Measurements from ENCODE around the gene CCDC61.

CCDC61 gene

DNA sequence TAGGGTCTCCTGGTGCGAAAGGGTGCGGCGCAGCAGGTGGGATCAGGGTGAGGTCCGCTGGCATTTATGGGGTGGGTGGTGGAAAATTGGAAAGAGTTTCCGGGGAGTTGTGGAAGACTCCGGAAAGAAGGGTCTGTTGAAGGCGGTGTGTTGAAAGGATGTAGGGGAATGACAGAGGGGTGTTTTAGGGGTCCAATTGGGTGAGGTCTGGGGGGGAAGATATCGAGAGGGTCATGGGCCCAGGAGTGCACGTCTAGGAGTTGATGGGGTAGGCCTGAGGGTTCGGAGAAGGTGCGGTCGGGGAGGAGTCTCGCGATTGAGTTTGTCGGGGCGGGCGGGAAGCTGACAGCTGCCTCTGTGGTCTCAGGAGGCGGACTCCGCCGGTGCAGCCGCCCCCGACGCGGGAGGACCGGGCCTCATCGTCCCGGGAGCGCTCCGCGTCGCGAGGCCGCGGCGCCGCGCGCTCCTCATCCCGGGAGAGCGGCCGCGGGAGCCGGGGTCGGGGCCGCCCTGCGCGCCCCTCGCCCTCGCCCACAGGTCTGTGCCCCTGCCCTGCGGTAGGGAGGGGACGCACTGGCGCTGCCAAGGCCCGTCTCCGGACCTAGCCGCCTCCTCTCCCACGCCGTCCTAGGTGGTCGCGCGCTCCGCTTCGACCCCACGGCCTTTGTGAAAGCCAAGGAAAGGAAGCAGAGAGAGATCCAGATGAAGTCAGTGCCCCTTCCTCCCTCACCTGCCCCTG lies 20.6 kb downstream of the CCDC61 start:
- no peak for DNase-seq (ENCODE audit: low read depth)

DNA sequence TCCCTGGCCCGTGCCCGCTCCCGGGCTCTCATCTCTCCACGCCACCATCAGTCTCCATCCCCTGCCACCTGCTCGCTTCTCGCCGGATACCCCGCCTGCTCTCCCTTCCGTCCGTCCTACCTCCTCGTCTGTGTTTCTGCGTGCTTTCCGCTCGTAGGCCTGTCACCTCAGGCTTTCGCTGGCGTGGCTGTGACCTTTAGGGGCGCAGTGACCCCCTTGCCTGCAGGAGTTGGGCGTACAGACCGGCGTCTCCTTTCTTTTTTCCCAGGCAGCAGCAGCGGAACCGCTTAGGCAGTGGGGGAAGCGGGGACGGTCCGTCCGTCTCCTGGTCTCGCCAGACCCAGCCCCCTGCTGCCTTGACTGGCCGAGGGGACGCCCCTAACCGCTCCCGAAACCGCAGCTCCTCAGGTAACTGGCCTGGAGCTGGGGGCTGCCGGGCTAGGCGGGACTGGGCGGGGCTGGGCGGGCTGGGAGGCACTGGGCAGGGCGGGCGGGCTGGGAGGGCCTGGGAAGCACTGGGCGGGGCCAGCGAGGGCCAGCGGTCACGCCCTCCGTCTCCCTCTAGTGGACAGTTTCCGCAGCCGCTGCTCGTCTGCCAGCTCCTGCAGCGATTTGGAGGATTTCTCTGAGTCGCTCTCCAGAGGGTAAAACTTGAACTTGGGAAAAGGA lies 21.3 kb downstream of the CCDC61 start:
- DNase-seq (ENCODE audit: low read depth): peak; percentile 71

GRCh38 chr19:46017095-46017429 lies 21.8 kb downstream of the CCDC61 start:
- DNase-seq (ENCODE audit: low read depth): no peak

DNA sequence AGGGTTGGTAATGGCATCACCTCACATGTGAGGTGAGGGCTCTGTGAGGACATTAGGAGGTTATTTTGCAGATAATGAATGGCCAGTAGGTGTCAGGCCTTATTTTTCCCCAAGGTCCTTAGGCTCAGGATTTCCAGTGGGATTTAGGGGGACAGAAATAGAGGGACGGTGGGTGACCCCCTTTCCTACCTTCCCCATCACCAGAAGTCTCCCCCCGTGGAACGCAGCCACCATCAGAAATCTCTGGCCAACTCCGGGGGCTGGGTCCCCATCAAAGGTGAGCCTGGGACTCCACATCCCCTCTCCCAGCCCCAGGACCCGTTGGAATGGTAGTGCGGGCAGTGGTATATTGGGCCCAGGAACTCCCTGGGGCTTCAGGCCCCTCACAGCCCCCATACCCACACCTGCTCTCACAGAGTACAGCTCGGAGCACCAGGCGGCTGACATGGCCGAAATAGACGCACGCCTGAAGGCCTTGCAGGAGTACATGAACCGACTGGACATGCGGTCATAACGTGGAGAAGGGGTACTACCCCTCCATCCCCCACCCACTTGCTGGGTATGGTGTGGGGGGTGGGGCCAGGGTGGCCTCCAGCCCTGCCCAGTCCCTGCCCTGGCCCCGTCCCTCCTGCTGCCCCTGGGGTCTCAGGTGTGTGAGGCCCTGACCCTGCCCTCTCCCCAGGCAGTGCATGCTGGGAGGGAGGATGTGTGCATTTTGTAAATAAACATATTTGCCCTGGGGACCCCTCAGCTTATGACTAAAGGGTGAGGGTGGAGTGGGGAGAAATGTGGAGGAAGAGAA lies 22.8 kb downstream of the CCDC61 start:
- DNase-seq (ENCODE audit: low read depth): no peak

DNA sequence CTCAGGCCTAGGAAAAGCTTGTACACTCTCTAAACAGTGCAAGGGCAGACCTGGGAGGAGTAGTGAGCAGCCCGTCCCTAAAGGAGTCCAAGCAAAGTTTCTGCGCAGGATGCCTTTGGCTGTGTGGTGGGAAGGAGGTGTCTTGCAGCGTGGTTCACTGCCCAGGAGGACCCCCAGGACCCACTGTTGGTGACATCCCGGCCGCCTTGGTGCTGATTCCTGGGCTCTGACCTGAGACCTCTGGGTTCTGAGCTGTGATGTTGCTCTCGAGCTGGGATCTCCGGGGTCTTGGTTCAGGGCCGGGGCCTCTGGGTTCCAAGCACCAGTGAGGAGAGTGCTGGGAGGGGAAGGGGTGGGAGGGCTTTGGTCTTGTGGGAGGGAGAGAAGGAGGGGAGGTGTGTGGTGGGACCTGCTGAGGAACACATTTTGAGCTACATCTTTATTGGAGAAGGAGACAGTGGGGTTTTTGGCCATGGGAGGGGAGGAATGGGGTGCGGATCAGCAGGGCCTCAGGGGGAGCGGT lies 23.5 kb downstream of the CCDC61 start:
- DNase-seq (ENCODE audit: low read depth): no peak

- no peak for DNase-seq (ENCODE audit: low read depth)
Measured at GRCh38 chr19:46019270-46019669, 24.0 kb downstream of the CCDC61 start.

DNA sequence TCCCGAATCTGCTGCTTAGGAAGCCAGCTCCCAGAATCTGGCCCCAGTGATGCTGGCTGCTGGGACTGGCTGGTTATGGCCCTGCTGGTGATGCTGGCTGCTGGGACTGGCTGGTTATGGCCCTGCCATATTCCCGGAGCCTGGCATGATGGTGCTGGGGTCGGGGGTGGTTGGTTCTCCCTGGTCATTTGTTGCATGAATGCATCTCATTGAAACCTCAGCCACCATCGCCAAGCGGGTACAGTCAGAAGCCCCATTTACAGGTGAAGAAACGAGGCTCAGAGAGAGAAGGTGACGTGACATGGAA lies 25.5 kb downstream of the CCDC61 start:
- no peak for DNase-seq (ENCODE audit: low read depth)

DNA sequence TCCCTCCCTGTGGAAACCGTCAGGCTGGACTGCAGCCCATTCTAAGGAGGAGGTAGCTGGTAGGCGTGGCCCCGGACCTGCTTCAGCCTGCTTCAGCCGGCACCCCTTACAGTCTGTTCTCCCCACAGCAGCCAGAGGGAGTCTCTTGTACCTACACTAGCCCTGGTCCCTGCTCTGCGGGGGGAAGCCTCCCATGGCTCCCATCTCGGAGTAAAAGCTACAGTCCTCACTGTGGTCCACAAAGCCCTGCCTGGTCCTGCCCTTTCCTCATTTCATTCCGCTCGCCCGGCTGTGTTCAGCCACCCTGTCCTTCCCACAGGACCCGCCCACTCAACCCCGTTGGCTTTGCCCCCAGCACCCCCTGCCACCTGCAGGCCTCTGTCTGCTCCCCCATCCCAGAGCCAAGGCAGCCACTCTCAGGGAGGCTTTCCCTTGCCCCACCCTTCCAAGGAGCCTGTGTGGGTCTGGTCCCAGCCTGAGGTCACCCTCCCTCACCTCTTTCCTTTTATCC lies 26.3 kb downstream of the CCDC61 start:
- no peak for DNase-seq (ENCODE audit: low read depth)

GRCh38 chr19:46022061-46022430 lies 26.8 kb downstream of the CCDC61 start:
- no peak for DNase-seq (ENCODE audit: low read depth)

- no peak for DNase-seq (ENCODE audit: low read depth)
Measured at GRCh38 chr19:46022431-46023310, 27.4 kb downstream of the CCDC61 start, which contains the start of gene PGLYRP1. TSS of gene PGLYRP1 (minus strand) at chr19:46023053. CDS start at chr19:46023021, 32 bp downstream.

DNA sequence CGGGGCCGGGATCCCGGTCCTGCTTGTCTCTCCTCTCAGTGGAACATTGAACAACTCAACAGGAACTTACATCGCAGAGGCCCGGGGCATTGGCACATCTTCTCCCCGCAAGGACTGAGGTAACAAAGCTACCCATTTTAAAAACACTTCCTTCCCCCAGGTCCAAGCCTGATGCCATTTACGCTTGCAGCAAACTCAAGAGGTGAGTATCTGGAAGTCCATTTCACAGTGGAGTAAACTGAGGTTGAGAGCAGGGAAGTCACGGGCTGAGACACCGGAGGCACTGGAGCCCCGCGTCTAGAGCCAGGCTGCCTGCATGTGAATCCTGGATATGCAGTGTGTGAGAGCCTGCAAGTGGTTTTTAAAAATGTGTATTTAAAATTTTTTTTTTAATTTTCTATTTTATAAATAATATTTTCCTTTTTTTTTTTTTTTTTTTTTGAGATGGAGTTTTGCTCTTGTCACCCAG lies 28.1 kb downstream of the CCDC61 start:
- DNase-seq (ENCODE audit: low read depth): no peak

GRCh38 chr19:46025835-46026234 lies 30.6 kb downstream of the CCDC61 start:
- DNase-seq (ENCODE audit: low read depth): no peak

DNA sequence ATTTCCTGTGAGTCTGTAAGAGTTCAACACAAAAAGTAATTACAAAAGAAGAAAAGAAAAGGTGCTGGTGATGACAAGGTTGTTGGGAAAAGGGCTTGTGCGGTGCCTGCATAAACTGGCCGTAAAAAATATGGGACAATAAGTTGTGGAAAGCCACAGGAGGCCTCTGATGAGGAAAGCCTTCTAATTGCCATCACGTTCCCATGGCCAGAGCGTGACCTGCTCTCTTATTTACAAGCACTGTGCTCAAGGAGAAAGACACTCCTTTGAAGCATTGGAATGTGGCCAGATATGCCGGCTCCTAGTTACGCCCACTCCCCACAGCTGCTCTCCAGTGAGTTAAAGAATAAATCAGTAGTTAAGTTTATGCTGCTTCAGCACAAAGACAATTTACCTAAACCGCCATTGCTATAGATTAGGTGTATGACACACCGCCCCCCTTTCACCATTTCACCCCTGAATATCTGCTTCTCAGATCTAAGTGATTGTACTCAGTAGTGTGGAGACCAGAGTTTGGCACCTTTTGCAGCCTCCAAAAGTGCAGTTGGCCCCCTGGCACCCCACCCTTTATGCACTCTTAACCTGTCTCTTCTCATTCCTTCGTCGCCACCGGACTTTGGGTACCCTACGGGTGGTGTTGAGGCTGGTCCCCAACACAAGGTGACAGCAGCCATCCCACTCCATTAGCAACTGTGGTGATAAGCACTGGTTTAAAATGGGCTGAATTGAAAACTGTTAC lies 35.7 kb downstream of the CCDC61 start:
- DNase-seq (ENCODE audit: low read depth): no peak

- no peak for DNase-seq (ENCODE audit: low read depth)
Measured at GRCh38 chr19:46031781-46032596, 36.7 kb downstream of the CCDC61 start.

DNA sequence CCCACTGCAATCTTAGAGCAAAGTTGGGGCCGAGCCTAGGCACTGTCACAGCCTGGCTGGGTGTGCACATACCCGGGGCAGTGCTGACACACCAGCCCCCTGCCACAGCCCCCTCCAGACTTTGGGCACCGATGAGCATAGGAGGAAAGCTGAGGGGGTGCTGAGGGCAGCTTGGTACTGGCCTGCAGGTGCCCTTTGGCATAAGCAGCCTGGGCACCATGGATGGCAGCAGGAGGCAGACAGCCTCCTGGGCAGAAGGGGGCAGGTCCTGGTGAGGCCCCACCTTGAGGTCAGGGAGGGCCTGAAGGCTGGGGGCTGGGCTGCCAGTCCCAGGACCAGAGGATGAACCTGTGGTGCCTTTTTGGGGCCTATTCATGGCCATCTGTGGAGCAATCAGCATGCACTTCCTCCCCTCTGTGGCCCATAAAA lies 37.3 kb downstream of the CCDC61 start:
- no peak for DNase-seq (ENCODE audit: low read depth)

- no peak for DNase-seq (ENCODE audit: low read depth)
Measured at GRCh38 chr19:46033401-46033800, 38.1 kb downstream of the CCDC61 start.

GRCh38 chr19:46035546-46035945 lies 40.3 kb downstream of the CCDC61 start:
- DNase-seq (ENCODE audit: low read depth): no peak

DNA sequence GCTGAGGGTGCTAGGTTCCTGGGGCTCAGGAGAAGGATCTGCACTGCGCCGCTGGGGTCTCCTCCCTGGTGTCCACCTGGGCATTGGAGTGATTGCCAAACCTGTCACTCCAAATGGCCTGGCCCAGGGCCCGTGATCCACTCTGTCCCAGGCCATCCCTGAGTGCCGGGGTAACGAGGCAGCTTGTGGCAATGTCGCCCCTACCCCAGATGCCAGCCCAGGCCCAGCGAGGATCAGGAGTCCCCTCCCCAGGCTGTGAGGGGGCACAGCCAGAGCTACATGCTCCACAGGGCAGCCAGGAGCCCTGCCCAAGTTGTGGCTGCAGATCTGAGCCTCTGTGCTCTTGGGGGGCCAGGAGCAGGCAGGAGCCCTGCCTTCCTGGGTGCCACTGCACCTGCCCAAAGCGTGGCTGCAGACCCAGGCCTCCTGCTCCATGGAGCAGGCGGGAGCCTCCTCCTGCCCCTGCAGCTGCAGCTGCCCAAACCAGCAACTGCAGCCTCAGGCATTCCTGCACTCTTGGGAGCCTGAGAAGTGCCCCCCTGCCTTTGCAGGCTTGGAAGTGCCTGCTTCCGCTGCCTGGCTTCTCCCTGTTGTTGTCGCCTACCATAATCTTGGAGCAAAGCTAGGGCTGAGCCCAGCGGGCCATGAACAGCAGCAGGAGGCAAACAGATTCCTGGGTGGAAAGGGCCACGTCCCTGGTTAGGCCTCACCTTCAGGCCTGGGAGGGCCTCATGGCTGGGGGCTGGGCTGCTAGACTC lies 40.9 kb downstream of the CCDC61 start:
- DNase-seq (ENCODE audit: low read depth): no peak

- DNase-seq (ENCODE audit: low read depth): no peak
Measured at GRCh38 chr19:46036744-46037128, 41.5 kb downstream of the CCDC61 start.
